ENCODE results near the gene TCL1A.

TCL1A gene

GRCh38 chr14:95703805-95704204, 10.1 kb downstream of the TCL1A start:
- no peak for DNase-seq

GRCh38 chr14:95703341-95703740, 10.6 kb downstream of the TCL1A start:
- no peak for DNase-seq

GRCh38 chr14:95701846-95702221, 12.1 kb downstream of the TCL1A start:
- DNase-seq, result no peak

GRCh38 chr14:95700221-95700976, 13.5 kb downstream of the TCL1A start:
- no peak for DNase-seq

- no peak for DNase-seq
Measured at GRCh38 chr14:95699412-95699811, 14.5 kb downstream of the TCL1A start.

- DNase-seq, result no peak
Measured at GRCh38 chr14:95698287-95698686, 15.6 kb downstream of the TCL1A start.

GRCh38 chr14:95697764-95698163, 16.2 kb downstream of the TCL1A start:
- DNase-seq, result no peak

GRCh38 chr14:95696741-95697140, 17.2 kb downstream of the TCL1A start:
- no peak for DNase-seq

- no peak for DNase-seq
Measured at GRCh38 chr14:95695913-95696312, 18.0 kb downstream of the TCL1A start.

- DNase-seq, result no peak
Measured at GRCh38 chr14:95695051-95695450, 18.9 kb downstream of the TCL1A start.

GRCh38 chr14:95692109-95692508, 21.8 kb downstream of the TCL1A start:
- DNase-seq, result no peak

- DNase-seq, result no peak
Measured at GRCh38 chr14:95691591-95691990, 22.3 kb downstream of the TCL1A start.

GRCh38 chr14:95690815-95691214, 23.1 kb downstream of the TCL1A start:
- no peak for DNase-seq

GRCh38 chr14:95689441-95689840, 24.5 kb downstream of the TCL1A start:
- no peak for DNase-seq

GRCh38 chr14:95686935-95687334, 27.0 kb downstream of the TCL1A start:
- no peak for DNase-seq

GRCh38 chr14:95685978-95686922, 27.7 kb downstream of the TCL1A start, which contains the start of gene TCL1B:
Gene TCL1B, plus strand, starts transcription at chr14:95686426. Its CDS starts 42 bp downstream, at chr14:95686468.
- DNase-seq, result no peak

- DNase-seq, result peak; percentile 36
Measured at GRCh38 chr14:95683793-95684192, 30.1 kb downstream of the TCL1A start.

GRCh38 chr14:95681153-95681552, 32.8 kb downstream of the TCL1A start:
- no peak for DNase-seq

- DNase-seq, result no peak
Measured at GRCh38 chr14:95679998-95680735, 33.8 kb downstream of the TCL1A start.

- DNase-seq, result no peak
Measured at GRCh38 chr14:95679148-95679815, 34.6 kb downstream of the TCL1A start.

GRCh38 chr14:95677179-95677835, 36.6 kb downstream of the TCL1A start:
- DNase-seq, result no peak

GRCh38 chr14:95675486-95675885, 38.4 kb downstream of the TCL1A start:
- no peak for DNase-seq

Data from activated naive CD4-positive, alpha-beta T cell treated with Interleukin-2 at 50 U/mL for 16 hours (primary cell).